Measurements from ENCODE around the gene SCUBE1. TPM values are rescaled to one million over a fixed set of nuclear protein-coding genes. Genes with fewer than 3 reads are reported as not detected.
A peak's percentile ranks its signal among the peaks of the same experiment; 100 is the strongest.

Gene SCUBE1
- total RNA-seq, 1 donor from 2014 or later, result 54.7 TPM

- H3K36me3 Mint-ChIP-seq (ENCODE audit: low read depth, unreplicated experiment), result peaks cover 10% of the 10 kb centered on the region
- TF ChIP-seq, protein P1, sequence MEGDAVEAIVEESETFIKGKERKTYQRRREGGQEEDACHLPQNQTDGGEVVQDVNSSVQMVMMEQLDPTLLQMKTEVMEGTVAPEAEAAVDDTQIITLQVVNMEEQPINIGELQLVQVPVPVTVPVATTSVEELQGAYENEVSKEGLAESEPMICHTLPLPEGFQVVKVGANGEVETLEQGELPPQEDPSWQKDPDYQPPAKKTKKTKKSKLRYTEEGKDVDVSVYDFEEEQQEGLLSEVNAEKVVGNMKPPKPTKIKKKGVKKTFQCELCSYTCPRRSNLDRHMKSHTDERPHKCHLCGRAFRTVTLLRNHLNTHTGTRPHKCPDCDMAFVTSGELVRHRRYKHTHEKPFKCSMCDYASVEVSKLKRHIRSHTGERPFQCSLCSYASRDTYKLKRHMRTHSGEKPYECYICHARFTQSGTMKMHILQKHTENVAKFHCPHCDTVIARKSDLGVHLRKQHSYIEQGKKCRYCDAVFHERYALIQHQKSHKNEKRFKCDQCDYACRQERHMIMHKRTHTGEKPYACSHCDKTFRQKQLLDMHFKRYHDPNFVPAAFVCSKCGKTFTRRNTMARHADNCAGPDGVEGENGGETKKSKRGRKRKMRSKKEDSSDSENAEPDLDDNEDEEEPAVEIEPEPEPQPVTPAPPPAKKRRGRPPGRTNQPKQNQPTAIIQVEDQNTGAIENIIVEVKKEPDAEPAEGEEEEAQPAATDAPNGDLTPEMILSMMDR (IDR thresholded peaks at IDR 0.05; ENCODE audit: unreplicated experiment), result no peak
- peak overlapping the region; percentile 30 for H3K27ac Mint-ChIP-seq (ENCODE audit: unreplicated experiment)
- H3K9me3 Mint-ChIP-seq (ENCODE audit: unreplicated experiment), result no peaks in the 10 kb centered on the region
- H3K27me3 Mint-ChIP-seq (ENCODE audit: unreplicated experiment), result peaks cover 12% of the 10 kb centered on the region
- no peak overlapping the region for H3K4me3 Mint-ChIP-seq (ENCODE audit: unreplicated experiment)
- peaks cover 14% of the 10 kb centered on the region for H3K4me1 Mint-ChIP-seq (ENCODE audit: unreplicated experiment)
- DNase-seq (ENCODE audit: low spot score), result no peak
These were observed 2.7 kb upstream of the SCUBE1 start for GRCh38 chr22:43345761-43346301.

- TF ChIP-seq, protein P1 (IDR thresholded peaks at IDR 0.05; ENCODE audit: unreplicated experiment), result no peak
- H3K4me3 Mint-ChIP-seq (ENCODE audit: unreplicated experiment), result no peak overlapping the region
These were observed 2.2 kb upstream of the SCUBE1 start for GRCh38 chr22:43345356-43345755.

DNA sequence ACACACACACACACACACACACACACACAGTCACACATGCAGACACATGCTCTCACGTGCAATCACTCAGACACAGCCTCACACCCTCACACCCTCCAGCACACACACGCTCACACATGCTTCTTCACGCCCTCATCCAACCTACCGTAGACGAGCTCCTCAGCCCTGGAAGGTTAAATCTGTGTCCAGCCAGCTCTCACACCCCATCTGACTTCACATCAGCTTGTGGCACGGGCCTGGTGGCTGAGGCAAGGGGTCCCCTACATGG, 1.3 kb upstream of the SCUBE1 start:
- Mint-ChIP-seq H3K27me3 (ENCODE audit: unreplicated experiment) (peaks cover 15% of the 10 kb centered on the region), H3K36me3 (ENCODE audit: low read depth, unreplicated experiment) (peaks cover 7% of the 10 kb centered on the region), H3K27ac (ENCODE audit: unreplicated experiment) (no peak overlapping the region), H3K4me1 (ENCODE audit: unreplicated experiment) (peaks cover 19% of the 10 kb centered on the region), H3K4me3 (ENCODE audit: unreplicated experiment) (peak overlapping the region; percentile 82), H3K9me3 (ENCODE audit: unreplicated experiment) (no peaks in the 10 kb centered on the region)
- TF ChIP-seq, protein P1 (IDR thresholded peaks at IDR 0.05; ENCODE audit: unreplicated experiment), result no peak
- no peak for DNase-seq (ENCODE audit: low spot score)

More at GRCh38 chr22:43345356-43345755, 2.2 kb upstream of the SCUBE1 start:
- no peak overlapping the region for H3K27ac Mint-ChIP-seq (ENCODE audit: unreplicated experiment)
- H3K4me1 Mint-ChIP-seq (ENCODE audit: unreplicated experiment), result peaks cover 17% of the 10 kb centered on the region
- H3K36me3 Mint-ChIP-seq (ENCODE audit: low read depth, unreplicated experiment), result peaks cover 10% of the 10 kb centered on the region
- DNase-seq (ENCODE audit: low spot score), result no peak
- peaks cover 12% of the 10 kb centered on the region for H3K27me3 Mint-ChIP-seq (ENCODE audit: unreplicated experiment)
- no peaks in the 10 kb centered on the region for H3K9me3 Mint-ChIP-seq (ENCODE audit: unreplicated experiment)

DNA sequence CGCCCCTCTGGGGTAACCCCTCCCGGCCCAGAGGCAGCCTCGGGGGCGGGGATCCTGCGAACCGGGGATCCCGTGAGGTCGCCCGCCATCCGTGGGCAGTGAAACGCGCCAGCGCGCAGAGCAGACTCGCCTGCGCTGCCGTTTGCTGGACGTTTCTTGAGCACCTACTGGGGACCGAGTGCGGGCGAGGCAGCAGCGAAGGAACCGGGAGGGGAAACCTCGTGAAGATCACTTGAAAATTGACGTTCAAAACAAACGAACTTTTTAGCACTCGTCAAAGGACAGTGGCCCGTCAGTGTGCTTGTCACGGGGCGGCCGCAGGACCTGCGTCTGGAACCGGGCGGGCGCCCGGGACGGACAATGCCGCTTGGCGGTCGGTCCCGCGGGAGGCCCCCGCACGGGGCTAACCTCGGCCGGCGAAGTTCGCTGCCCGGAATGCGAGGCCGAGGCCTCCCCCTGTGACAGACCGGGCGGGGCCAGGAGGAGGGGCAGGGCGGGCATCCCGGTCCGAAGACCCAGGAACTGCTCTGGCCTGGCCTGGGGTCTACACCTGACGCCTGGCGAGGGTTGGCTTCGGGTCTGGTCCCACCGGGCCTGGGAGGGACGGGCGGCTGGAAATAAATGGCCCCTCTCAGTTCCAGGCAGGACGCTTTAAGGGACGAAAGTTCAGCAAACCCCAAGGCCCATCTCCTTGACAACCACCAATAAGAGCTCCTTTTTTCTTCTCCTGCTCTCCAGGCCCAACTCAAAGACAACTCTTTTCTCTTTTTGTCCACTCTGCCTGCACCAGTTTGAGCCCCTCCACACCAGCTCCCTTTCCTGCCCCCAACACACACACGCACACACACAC, 723 bp upstream of the SCUBE1 start:
- Mint-ChIP-seq H3K4me1 (ENCODE audit: unreplicated experiment) (peaks cover 19% of the 10 kb centered on the region), H3K4me3 (ENCODE audit: unreplicated experiment) (peak overlapping the region; percentile 82)

More for the DNA sequence above, 723 bp upstream of the SCUBE1 start:
- Mint-ChIP-seq H3K9me3 (ENCODE audit: unreplicated experiment) (no peaks in the 10 kb centered on the region), H3K27me3 (ENCODE audit: unreplicated experiment) (peaks cover 15% of the 10 kb centered on the region), H3K36me3 (ENCODE audit: low read depth, unreplicated experiment) (peaks cover 5% of the 10 kb centered on the region), H3K27ac (ENCODE audit: unreplicated experiment) (no peak overlapping the region)
- TF ChIP-seq, protein P1 (IDR thresholded peaks at IDR 0.05; ENCODE audit: unreplicated experiment), result no peak
- peak; percentile 28 for DNase-seq (ENCODE audit: low spot score)

Data from endothelial cell (in vitro differentiated cells).